Sigmoid colon (tissue), 7 donors: ENCODE data around the gene VIPR2. TPM values are rescaled to one million over a fixed set of nuclear protein-coding genes. Genes with fewer than 3 reads are reported as not detected.
"Not testable (repeated sequence)": the region's sequence is repeated elsewhere in the genome, so short reads cannot be mapped to it uniquely, and the experiment has no call there.

Experiments used
- DNase-seq: peaks from one replicate; pipeline ENCODE4 v3.0.0-alpha.2; 2019
- H3K27ac ChIP-seq, 4 donors: fragments of 200-600 bp; sonication (generic); one replicate each; pipeline ENCODE4 v1.5.1; 2016 to 2019; ENCODE audit warnings: mild to moderate bottlenecking in 1 of 4
- H3K27me3 ChIP-seq, 3 donors: fragments of 200-600 bp; sonication (generic); one replicate each; pipeline ENCODE4 v1.5.1; 2019; ENCODE audit warnings: mild to moderate bottlenecking in 1 of 3
- H3K36me3 ChIP-seq, 4 donors: fragments of 200-600 bp; sonication (generic); one replicate each; pipeline ENCODE4 v1.5.1; 2016 to 2019
- H3K4me1 ChIP-seq, 4 donors: fragments of 200-600 bp; sonication (generic); one replicate each; pipeline ENCODE4 v1.5.1; 2017 to 2019
- H3K4me3 ChIP-seq, 4 donors: fragments of 200-600 bp; sonication (generic); one replicate each; pipeline ENCODE4 v1.5.1; 2017 to 2019; ENCODE audit warnings: mild to moderate bottlenecking in 2 of 4, moderate library complexity in 1 of 4
- H3K9me3 ChIP-seq, 4 donors: fragments of 200-600 bp in 3 of 4; sonication (generic) in 3 of 4; one replicate each; pipeline versions ENCODE4 v1.5.1 to v1.6.1; 2013 to 2019
- CTCF ChIP-seq, 4 experiments: fragments of 450-650 bp in 3 of 4; fragments of 200-600 bp in 1 of 4; IDR thresholded peaks; one replicate each; pipeline ENCODE4 v1.5.1; 2016 to 2019; ENCODE audit warnings: antibody characterized with exemption in 4 of 4, mild to moderate bottlenecking in 3 of 4, moderate library complexity in 2 of 4
- EP300 ChIP-seq, 4 donors: sonication (generic); formaldehyde crosslinking; IDR thresholded peaks; one replicate each; pipeline ENCODE4 v1.6.1; 2017; ENCODE audit warnings: antibody characterized with exemption in 4 of 4
- POLR2A ChIP-seq, 2 donors: fragments of 450-650 bp; IDR thresholded peaks; one replicate each; pipeline ENCODE4 v1.6.1; 2016; ENCODE audit warnings: antibody characterized with exemption in 2 of 2, mild to moderate bottlenecking in 2 of 2, moderate library complexity in 2 of 2
- POLR2AphosphoS5 ChIP-seq, 4 donors: sonication (generic); formaldehyde crosslinking; IDR thresholded peaks; one replicate each; pipeline ENCODE4 v1.6.1; 2017; ENCODE audit warnings: antibody characterized with exemption in 4 of 4
- WGBS, 2 donors: extraction: QIAGEN DNeasy Blood & Tissue Kit; methylation state at CpG; one replicate each; pipeline ENCODE4 v1.1.7; 2013; 5-methylcytosine and 5-hydroxymethylcytosine counted together
- intact Hi-C: fragments of 100-400 bp; cut with DNase I; formaldehyde crosslinking; loops from one replicate; pipeline ENCODE4 v1.15.1; 2023
- polyA plus RNA-seq, 3 donors: library from polyadenylated mRNA; stranded (reverse); fragments of 200-250 nt; gene quantifications; one replicate each; pipeline ENCODE4 v1.2.3, GENCODE V29; 2013
- total RNA-seq, 4 donors: library from RNA; depleted of rRNA; stranded (reverse); fragments of >200 nt; gene quantifications; one replicate each; pipeline ENCODE4 v1.1.0, GENCODE V29; 2016
- donor health status: healthy with polysubstance abuse.
- donor health status: Bipolar disorder and iron deficiency.
- donor health status: healthy.

Gene VIPR2
- total and polyA plus RNA-seq, 7 donors: 0.23 to 21.4 (median 11.7) TPM

GRCh38 chr7:158987691-158988090 is 157.0 kb downstream of the VIPR2 start:
- H3K4me3 ChIP-seq: no peak overlapping the region
- H3K27me3 ChIP-seq: peaks cover under 1 to 33% (median 9%) of the 10 kb centered on the region in 3 donors
- no peak for DNase-seq
- no peak overlapping the region for H3K27ac ChIP-seq
- 63 to 75% methylated on average over 1 of the region's 1 CpG for WGBS, 2 donors
- intact Hi-C loops: no loop called here
- TF ChIP-seq POLR2AphosphoS5 (IDR thresholded peaks at IDR 0.05) (no peak), EP300 (IDR thresholded peaks at IDR 0.05) (no peak), CTCF (IDR thresholded peaks at IDR 0.05) (no peak), POLR2A (IDR thresholded peaks at IDR 0.05) (no peak)
- no peaks in the 10 kb centered on the region for H3K36me3 ChIP-seq
- H3K9me3 ChIP-seq: peaks cover 0 to 9% (median 3%) of the 10 kb centered on the region in 4 donors
- no peaks in the 10 kb centered on the region for H3K4me1 ChIP-seq

- Histone ChIP-seq H3K4me1 (no peaks in the 10 kb centered on the region), H3K36me3 (no peaks in the 10 kb centered on the region), H3K4me3 (no peak overlapping the region), H3K27ac (no peak overlapping the region), H3K27me3 (peaks cover 0 to 13% (median 0%) of the 10 kb centered on the region in 3 donors), H3K9me3 (peaks cover 5 to 23% (median 14%) of the 10 kb centered on the region in 4 donors)
- intact Hi-C loops: no loop called here
- no peak for DNase-seq
- TF ChIP-seq CTCF (IDR thresholded peaks at IDR 0.05): no peak
- no peak for TF ChIP-seq POLR2AphosphoS5 (IDR thresholded peaks at IDR 0.05)
- TF ChIP-seq EP300 (IDR thresholded peaks at IDR 0.05): no peak
- no peak for TF ChIP-seq POLR2A (IDR thresholded peaks at IDR 0.05)
- 64 to 73% methylated on average over 4 of the region's 4 CpGs for WGBS, 2 donors
Observed at GRCh38 chr7:158985583-158985982, 159.1 kb downstream of the VIPR2 start.

- DNase-seq, intact Hi-C loops, H3K27me3 ChIP-seq, H3K36me3 ChIP-seq, H3K27ac ChIP-seq, H3K4me3 ChIP-seq: not testable (repeated sequence)
- peaks cover 5 to 23% (median 14%) of the 10 kb centered on the region in 4 donors for H3K9me3 ChIP-seq
- 50 to 72% methylated on average over 2 of the region's 2 CpGs for WGBS, 2 donors
- H3K4me1 ChIP-seq: peaks cover 0 to 14% (median 10%) of the 10 kb centered on the region in 4 donors
Observed at GRCh38 chr7:158984007-158984406, 160.7 kb downstream of the VIPR2 start.

GRCh38 chr7:158982080-158982479 is 162.6 kb downstream of the VIPR2 start:
- Histone ChIP-seq H3K4me1 (peaks cover 0 to 26% (median 15%) of the 10 kb centered on the region in 4 donors), H3K9me3 (peaks cover 5 to 23% (median 14%) of the 10 kb centered on the region in 4 donors)
- H3K4me3 ChIP-seq, DNase-seq, H3K27me3 ChIP-seq, H3K27ac ChIP-seq, intact Hi-C loops, H3K36me3 ChIP-seq: not testable (repeated sequence)
- 78 to 84% methylated on average over 10 of the region's 15 CpGs for WGBS, 2 donors

GRCh38 chr7:158979635-158980351 is 164.9 kb downstream of the VIPR2 start:
- peak; percentile 21 to 70 (median 46) for TF ChIP-seq POLR2AphosphoS5 (IDR thresholded peaks at IDR 0.05)
- no peak for TF ChIP-seq EP300 (IDR thresholded peaks at IDR 0.05)
- TF ChIP-seq POLR2A (IDR thresholded peaks at IDR 0.05): no peak
- no peak for TF ChIP-seq CTCF (IDR thresholded peaks at IDR 0.05)
- H3K27ac ChIP-seq: peak overlapping the region; percentile 48 to 79 (median 74)
- peak; percentile 85 for DNase-seq
- no peaks in the 10 kb centered on the region for H3K27me3 ChIP-seq
- peaks cover 0 to 37% (median 24%) of the 10 kb centered on the region in 4 donors for H3K4me1 ChIP-seq
- intact Hi-C loops: loop anchor here (2.0 kb wide), 1 partner anchor 31 kb away; no protein-coding TSS in a partner anchor
- H3K36me3 ChIP-seq: no peaks in the 10 kb centered on the region
- peaks cover 5 to 23% (median 14%) of the 10 kb centered on the region in 4 donors for H3K9me3 ChIP-seq
- H3K4me3 ChIP-seq: no peak overlapping the region
- 81 to 83% methylated on average over 22 of the region's 22 CpGs for WGBS, 2 donors
